ENCODE results near the gene AQP12B.
A peak's percentile ranks its signal among the peaks of the same experiment; 100 is the strongest.
"Not testable (repeated sequence)": the region's sequence is repeated elsewhere in the genome, so short reads cannot be mapped to it uniquely, and the experiment has no call there.

AQP12B gene

GRCh38 chr2:240685771-240686371 lies 3.2 kb upstream of the AQP12B start:
- H2BK5ac ChIP-seq (ENCODE audit: low read length), result no peak overlapping the region

GRCh38 chr2:240683980-240684728 lies 1.5 kb upstream of the AQP12B start:
- H3K4me1 ChIP-seq (ENCODE audit: control insufficient read depth in 2 of 2, insufficient read depth in 1 of 2, low read depth in 1 of 2, low read length in 2 of 2); H3K36me3 ChIP-seq (replicated peaks in 1 of 2; ENCODE audit: control insufficient read depth in 2 of 2, insufficient read depth in 2 of 2, low read length in 2 of 2); H2BK12ac ChIP-seq (ENCODE audit: low read length); H3K4me2 ChIP-seq (ENCODE audit: insufficient read depth, low read length, poor library complexity, severe bottlenecking); H2BK15ac ChIP-seq (ENCODE audit: low read length); H2AK5ac ChIP-seq (ENCODE audit: low read depth, low read length); H3K9ac ChIP-seq (ENCODE audit: low read depth, low read length, poor library complexity); H3K18ac ChIP-seq (ENCODE audit: low read length); H3K9me3 ChIP-seq (replicated peaks in 1 of 2; ENCODE audit: control insufficient read depth in 2 of 2, insufficient read depth in 1 of 2, low read depth in 1 of 2, low read length in 2 of 2); H3K79me1 ChIP-seq (ENCODE audit: low read depth, low read length); H2AFZ ChIP-seq (ENCODE audit: low read length); H2BK120ac ChIP-seq (ENCODE audit: low read depth, low read length); H3K14ac ChIP-seq (ENCODE audit: low read length); H3K23ac ChIP-seq (ENCODE audit: low read depth, low read length, poor library complexity); H3K4ac ChIP-seq (ENCODE audit: low read length); H4K8ac ChIP-seq (ENCODE audit: low read depth, low read length); H3K27ac ChIP-seq (replicated peaks; ENCODE audit: low read length); H2BK5ac ChIP-seq (ENCODE audit: low read length); H4K91ac ChIP-seq (ENCODE audit: low read depth, low read length, poor library complexity); H3K4me3 ChIP-seq (ENCODE audit: low read length in 2 of 2); DNase-seq (ENCODE audit: low spot score): not testable (repeated sequence)
- no CpG with 5 or more reads among the region's 15 CpGs for WGBS, 2 donors (ENCODE audit: extremely low coverage in 2 of 2, insufficient read length in 2 of 2, insufficient replicate concordance in 1 of 2)
- H3K27me3 ChIP-seq (ENCODE audit: control insufficient read depth in 3 of 3, insufficient read depth in 3 of 3, low read depth in 1 of 3, low read length in 3 of 3), result peaks cover 0 to 28% (median 0%) of the 10 kb centered on the region in 3 experiments

More at GRCh38 chr2:240685771-240686371, 3.2 kb upstream of the AQP12B start:
- no peak overlapping the region for H2BK120ac ChIP-seq (ENCODE audit: low read depth, low read length)
- H4K8ac ChIP-seq (ENCODE audit: low read depth, low read length), result peak overlapping the region; percentile 52
- no peaks in the 10 kb centered on the region for H3K36me3 ChIP-seq (replicated peaks in 1 of 2; ENCODE audit: control insufficient read depth in 2 of 2, insufficient read depth in 2 of 2, low read length in 2 of 2)
- no CpG with 5 or more reads among the region's 10 CpGs for WGBS, 2 donors (ENCODE audit: extremely low coverage in 2 of 2, insufficient read length in 2 of 2, insufficient replicate concordance in 1 of 2)
- no peak overlapping the region for H3K23ac ChIP-seq (ENCODE audit: low read depth, low read length, poor library complexity)
- no peak overlapping the region for H3K4me3 ChIP-seq (ENCODE audit: low read length in 2 of 2)
- no peak overlapping the region for H3K27ac ChIP-seq (replicated peaks; ENCODE audit: low read length)
- no peak overlapping the region for H3K18ac ChIP-seq (ENCODE audit: low read length)
- H2AK5ac ChIP-seq (ENCODE audit: low read depth, low read length), result no peak overlapping the region
- H3K27me3 ChIP-seq (ENCODE audit: control insufficient read depth in 3 of 3, insufficient read depth in 3 of 3, low read depth in 1 of 3, low read length in 3 of 3), result peaks cover 0 to 28% (median 0%) of the 10 kb centered on the region in 3 experiments
- peak overlapping the region; percentile 12 for H2AFZ ChIP-seq (ENCODE audit: low read length)
- no peak overlapping the region for H3K4me2 ChIP-seq (ENCODE audit: insufficient read depth, low read length, poor library complexity, severe bottlenecking)
- DNase-seq (ENCODE audit: low spot score), result no peak
- no peak overlapping the region for H2BK12ac ChIP-seq (ENCODE audit: low read length)
- H3K9ac ChIP-seq (ENCODE audit: low read depth, low read length, poor library complexity), result no peak overlapping the region
- no peak overlapping the region for H3K4ac ChIP-seq (ENCODE audit: low read length)
- H2BK15ac ChIP-seq (ENCODE audit: low read length), result no peak overlapping the region
- no peak overlapping the region for H4K91ac ChIP-seq (ENCODE audit: low read depth, low read length, poor library complexity)
- H3K79me1 ChIP-seq (ENCODE audit: low read depth, low read length), result no peaks in the 10 kb centered on the region
- no peak overlapping the region for H3K14ac ChIP-seq (ENCODE audit: low read length)
- H3K4me1 ChIP-seq (ENCODE audit: control insufficient read depth in 2 of 2, insufficient read depth in 1 of 2, low read depth in 1 of 2, low read length in 2 of 2), result peaks cover 0 to 2% of the 10 kb centered on the region in 2 donors
- no peaks in the 10 kb centered on the region for H3K9me3 ChIP-seq (replicated peaks in 1 of 2; ENCODE audit: control insufficient read depth in 2 of 2, insufficient read depth in 1 of 2, low read depth in 1 of 2, low read length in 2 of 2)

- H3K4me2 ChIP-seq (ENCODE audit: insufficient read depth, low read length, poor library complexity, severe bottlenecking); H4K91ac ChIP-seq (ENCODE audit: low read depth, low read length, poor library complexity); H2BK12ac ChIP-seq (ENCODE audit: low read length); H3K4me1 ChIP-seq (ENCODE audit: control insufficient read depth in 2 of 2, insufficient read depth in 1 of 2, low read depth in 1 of 2, low read length in 2 of 2); H3K4me3 ChIP-seq (ENCODE audit: low read length in 2 of 2); H3K14ac ChIP-seq (ENCODE audit: low read length); H3K23ac ChIP-seq (ENCODE audit: low read depth, low read length, poor library complexity); H3K79me1 ChIP-seq (ENCODE audit: low read depth, low read length); DNase-seq (ENCODE audit: low spot score); H3K36me3 ChIP-seq (replicated peaks in 1 of 2; ENCODE audit: control insufficient read depth in 2 of 2, insufficient read depth in 2 of 2, low read length in 2 of 2); H2BK15ac ChIP-seq (ENCODE audit: low read length); H2AFZ ChIP-seq (ENCODE audit: low read length); H3K18ac ChIP-seq (ENCODE audit: low read length); H3K4ac ChIP-seq (ENCODE audit: low read length); H4K8ac ChIP-seq (ENCODE audit: low read depth, low read length); H2BK5ac ChIP-seq (ENCODE audit: low read length); H3K27ac ChIP-seq (replicated peaks; ENCODE audit: low read length); H3K9me3 ChIP-seq (replicated peaks in 1 of 2; ENCODE audit: control insufficient read depth in 2 of 2, insufficient read depth in 1 of 2, low read depth in 1 of 2, low read length in 2 of 2); H2BK120ac ChIP-seq (ENCODE audit: low read depth, low read length); H3K9ac ChIP-seq (ENCODE audit: low read depth, low read length, poor library complexity); H2AK5ac ChIP-seq (ENCODE audit: low read depth, low read length): not testable (repeated sequence)
- H3K27me3 ChIP-seq (ENCODE audit: control insufficient read depth in 3 of 3, insufficient read depth in 3 of 3, low read depth in 1 of 3, low read length in 3 of 3), result peaks cover 0 to 26% (median 0%) of the 10 kb centered on the region in 3 experiments
- no CpG with 5 or more reads among the region's 15 CpGs for WGBS, 2 donors (ENCODE audit: extremely low coverage in 2 of 2, insufficient read length in 2 of 2, insufficient replicate concordance in 1 of 2)
These were observed 769 bp upstream of the AQP12B start for GRCh38 chr2:240683329-240683979.

GRCh38 chr2:240680185-240680584 lies 2.5 kb downstream of the AQP12B start:
- not testable (repeated sequence) for H4K8ac ChIP-seq (ENCODE audit: low read depth, low read length); H3K4me1 ChIP-seq (ENCODE audit: control insufficient read depth in 2 of 2, insufficient read depth in 1 of 2, low read depth in 1 of 2, low read length in 2 of 2)
- no CpG with 5 or more reads among the region's 11 CpGs for WGBS, 2 donors (ENCODE audit: extremely low coverage in 2 of 2, insufficient read length in 2 of 2, insufficient replicate concordance in 1 of 2)

More at GRCh38 chr2:240680185-240680584, 2.5 kb downstream of the AQP12B start:
- H2BK15ac ChIP-seq (ENCODE audit: low read length); H3K23ac ChIP-seq (ENCODE audit: low read depth, low read length, poor library complexity); H3K14ac ChIP-seq (ENCODE audit: low read length); H3K9me3 ChIP-seq (replicated peaks in 1 of 2; ENCODE audit: control insufficient read depth in 2 of 2, insufficient read depth in 1 of 2, low read depth in 1 of 2, low read length in 2 of 2); H4K91ac ChIP-seq (ENCODE audit: low read depth, low read length, poor library complexity); H3K9ac ChIP-seq (ENCODE audit: low read depth, low read length, poor library complexity); H3K4ac ChIP-seq (ENCODE audit: low read length); H3K36me3 ChIP-seq (replicated peaks in 1 of 2; ENCODE audit: control insufficient read depth in 2 of 2, insufficient read depth in 2 of 2, low read length in 2 of 2); H3K4me2 ChIP-seq (ENCODE audit: insufficient read depth, low read length, poor library complexity, severe bottlenecking); H3K4me3 ChIP-seq (ENCODE audit: low read length in 2 of 2); H2BK12ac ChIP-seq (ENCODE audit: low read length); H2AFZ ChIP-seq (ENCODE audit: low read length); H2AK5ac ChIP-seq (ENCODE audit: low read depth, low read length); H3K18ac ChIP-seq (ENCODE audit: low read length); H2BK120ac ChIP-seq (ENCODE audit: low read depth, low read length); DNase-seq (ENCODE audit: low spot score); H2BK5ac ChIP-seq (ENCODE audit: low read length); H3K79me1 ChIP-seq (ENCODE audit: low read depth, low read length); H3K27me3 ChIP-seq (ENCODE audit: control insufficient read depth in 3 of 3, insufficient read depth in 3 of 3, low read depth in 1 of 3, low read length in 3 of 3); H3K27ac ChIP-seq (replicated peaks; ENCODE audit: low read length): not testable (repeated sequence)
